M059J (cell line): Measurements from ENCODE around the gene SOCS7. TPM values are rescaled to one million over a fixed set of nuclear protein-coding genes. Genes with fewer than 3 reads are reported as not detected.

Source experiments
- DNase-seq: peaks from one replicate; pipeline ENCODE4 v3.0.0-alpha.2; 2012; ENCODE audit warnings: low read depth
- total RNA-seq: library from RNA; depleted of rRNA; stranded (reverse); fragments of >200 nt; shearing (Covaris generic); gene quantifications from 2 replicates; pipeline ENCODE4 v1.2.3, GENCODE V29; 2014; rRNA removed

The SOCS7 gene, protein sequence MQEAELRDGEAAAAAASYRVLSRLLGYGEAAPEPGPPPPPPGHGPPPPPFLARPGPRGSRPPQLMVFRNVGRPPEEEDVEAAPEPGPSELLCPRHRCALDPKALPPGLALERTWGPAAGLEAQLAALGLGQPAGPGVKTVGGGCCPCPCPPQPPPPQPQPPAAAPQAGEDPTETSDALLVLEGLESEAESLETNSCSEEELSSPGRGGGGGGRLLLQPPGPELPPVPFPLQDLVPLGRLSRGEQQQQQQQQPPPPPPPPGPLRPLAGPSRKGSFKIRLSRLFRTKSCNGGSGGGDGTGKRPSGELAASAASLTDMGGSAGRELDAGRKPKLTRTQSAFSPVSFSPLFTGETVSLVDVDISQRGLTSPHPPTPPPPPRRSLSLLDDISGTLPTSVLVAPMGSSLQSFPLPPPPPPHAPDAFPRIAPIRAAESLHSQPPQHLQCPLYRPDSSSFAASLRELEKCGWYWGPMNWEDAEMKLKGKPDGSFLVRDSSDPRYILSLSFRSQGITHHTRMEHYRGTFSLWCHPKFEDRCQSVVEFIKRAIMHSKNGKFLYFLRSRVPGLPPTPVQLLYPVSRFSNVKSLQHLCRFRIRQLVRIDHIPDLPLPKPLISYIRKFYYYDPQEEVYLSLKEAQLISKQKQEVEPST
- 3.9 and 9.7 TPM in 2 replicates for total RNA-seq

DNA sequence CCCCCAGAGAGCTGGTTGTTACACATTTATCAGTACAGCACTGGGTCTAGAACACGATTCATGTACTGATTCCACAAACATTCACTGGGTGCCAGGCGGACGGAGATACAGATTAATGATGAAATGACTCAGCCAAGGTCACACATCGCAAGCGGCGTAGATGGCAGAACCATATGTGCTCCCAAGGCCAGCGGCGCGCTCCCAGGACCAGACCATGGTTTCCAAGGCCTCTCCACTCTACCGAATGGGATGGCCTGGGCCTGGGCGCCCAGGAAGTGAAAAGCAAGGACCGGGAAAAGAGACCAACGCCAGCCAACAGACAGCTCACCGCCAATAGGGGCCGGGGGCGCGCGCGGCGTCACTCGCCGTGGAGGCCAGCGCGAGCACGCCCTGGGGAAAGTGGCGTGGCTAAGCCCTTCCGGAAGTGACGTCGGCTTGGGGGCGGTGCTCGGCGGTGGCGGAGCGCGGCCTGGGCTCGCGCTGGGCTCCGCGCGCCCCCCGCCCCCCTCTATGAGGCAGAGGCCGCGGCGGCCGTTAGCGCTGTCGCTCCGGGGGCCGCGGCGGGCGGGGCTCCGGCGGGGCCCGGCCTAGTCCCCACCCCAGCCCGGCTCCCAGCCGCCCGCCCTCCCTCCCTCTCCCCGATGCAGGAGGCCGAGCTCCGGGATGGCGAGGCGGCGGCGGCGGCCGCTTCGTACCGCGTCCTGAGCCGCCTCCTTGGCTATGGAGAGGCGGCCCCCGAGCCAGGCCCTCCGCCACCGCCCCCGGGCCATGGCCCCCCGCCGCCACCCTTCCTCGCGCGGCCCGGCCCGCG, at the start of gene SOCS7:
SOCS7 (plus strand) TSS at position 433 of the 811 bp plus-strand sequence; CDS start at position 642, 209 bp downstream.
- DNase-seq: peak; percentile 81

- no peak for DNase-seq
These were observed 36.1 kb upstream of the SOCS7 start for GRCh38 chr17:38315497-38315896.

DNA sequence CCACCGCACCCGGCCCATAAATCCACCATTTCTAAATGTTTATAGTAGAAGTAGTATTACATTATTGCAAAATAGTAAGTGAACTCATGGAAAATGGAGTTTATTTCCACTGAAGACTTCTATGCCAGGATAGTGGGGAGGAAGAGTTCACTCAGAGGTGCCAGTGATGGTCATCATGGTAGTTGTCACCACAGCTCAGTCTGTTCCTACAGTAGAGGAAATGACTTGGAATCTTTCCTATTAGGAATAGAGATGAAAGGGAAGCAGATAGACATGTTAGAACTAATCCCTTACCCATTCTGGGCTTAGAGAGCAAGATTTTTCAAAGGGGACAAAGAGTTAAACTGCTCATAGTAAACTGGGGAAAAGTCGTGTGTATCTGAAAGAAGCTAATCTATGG, 34.6 kb upstream of the SOCS7 start:
- DNase-seq: no peak

GRCh38 chr17:38320482-38320881, 31.2 kb upstream of the SOCS7 start:
- DNase-seq: no peak

GRCh38 chr17:38322156-38322779, 29.4 kb upstream of the SOCS7 start:
- DNase-seq: peak; percentile 32

GRCh38 chr17:38322897-38323296, 28.7 kb upstream of the SOCS7 start:
- no peak for DNase-seq

DNA sequence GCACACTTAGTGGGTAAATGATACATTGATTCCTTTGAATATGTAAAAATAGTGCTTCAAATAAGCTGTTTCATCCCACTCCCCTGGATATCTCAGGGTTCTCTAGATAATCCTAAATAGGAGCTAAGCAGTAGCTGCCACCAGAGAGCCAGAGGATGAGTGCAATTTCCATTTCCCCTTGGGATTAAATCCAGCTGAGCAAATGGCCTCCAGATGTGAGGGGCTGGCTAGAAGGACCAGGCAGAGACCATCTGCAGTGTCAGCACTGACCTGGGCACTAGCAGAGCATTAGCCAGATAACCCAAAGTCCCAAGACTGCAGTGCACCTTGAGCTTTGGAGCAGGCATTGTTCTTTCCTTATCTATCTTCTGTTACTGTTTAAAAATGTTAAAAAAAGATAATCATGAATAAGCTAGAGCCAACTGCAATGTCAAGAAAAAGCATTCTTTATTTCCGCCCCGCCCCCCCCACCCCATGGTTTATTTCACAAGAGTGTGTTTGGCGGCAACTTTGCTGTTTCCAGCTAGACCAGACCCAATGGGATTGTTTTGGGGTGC, 27.4 kb upstream of the SOCS7 start:
- no peak for DNase-seq

- no peak for DNase-seq
These were observed 26.9 kb upstream of the SOCS7 start for GRCh38 chr17:38324772-38325171.

DNA sequence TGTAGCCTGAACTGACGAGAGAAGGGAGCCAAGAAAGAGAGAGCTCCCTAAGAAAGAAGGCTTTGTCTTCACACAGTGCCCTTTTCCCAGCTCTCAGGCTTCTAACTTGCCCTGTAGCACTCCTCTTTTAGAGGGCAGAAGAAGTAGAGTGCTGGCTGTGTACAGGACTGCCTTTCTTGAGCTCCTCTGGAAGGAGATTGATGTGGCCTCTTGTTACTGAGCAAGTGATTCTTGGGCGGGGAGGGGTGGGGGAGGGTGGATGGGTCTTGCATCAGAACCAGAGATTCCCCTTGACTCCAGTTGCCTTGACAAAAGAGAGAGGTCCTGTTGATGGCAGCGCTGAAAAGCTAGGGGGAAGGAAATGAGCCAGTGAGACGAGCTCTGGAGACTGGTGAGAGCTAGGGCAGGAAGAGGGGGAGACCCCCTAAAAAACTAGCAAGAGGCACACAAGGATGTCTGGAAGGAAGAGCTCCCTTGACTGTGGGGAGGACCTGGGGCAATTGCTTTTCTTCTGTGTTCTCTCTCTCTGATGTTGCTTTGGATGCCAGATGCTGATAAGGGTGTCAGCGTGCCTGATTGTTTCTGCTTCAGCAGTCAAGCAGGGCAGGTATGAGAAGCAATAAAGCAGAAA, 26.3 kb upstream of the SOCS7 start:
- no peak for DNase-seq

GRCh38 chr17:38326996-38327792, 24.4 kb upstream of the SOCS7 start:
- DNase-seq: no peak

DNA sequence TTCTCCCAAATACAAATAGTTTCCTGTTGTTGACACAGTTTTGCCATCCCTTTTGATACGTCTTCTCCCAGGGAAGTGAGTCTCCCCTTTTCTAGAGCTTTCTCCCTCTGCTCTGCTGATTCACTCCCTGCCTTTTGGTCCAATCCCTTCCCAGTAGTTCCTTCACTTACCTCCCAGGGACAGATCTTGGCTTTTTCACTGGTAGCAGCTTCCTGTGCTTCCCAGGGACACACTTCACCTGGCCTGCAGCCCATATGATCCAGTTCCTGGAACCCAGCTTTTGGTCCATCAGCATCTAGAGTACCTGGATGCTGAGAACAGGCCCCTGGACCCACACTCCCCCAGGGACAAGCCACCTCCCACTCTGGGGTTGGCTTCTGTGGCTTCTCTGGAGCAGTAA, 23.7 kb upstream of the SOCS7 start:
- DNase-seq: peak; percentile 10

DNA sequence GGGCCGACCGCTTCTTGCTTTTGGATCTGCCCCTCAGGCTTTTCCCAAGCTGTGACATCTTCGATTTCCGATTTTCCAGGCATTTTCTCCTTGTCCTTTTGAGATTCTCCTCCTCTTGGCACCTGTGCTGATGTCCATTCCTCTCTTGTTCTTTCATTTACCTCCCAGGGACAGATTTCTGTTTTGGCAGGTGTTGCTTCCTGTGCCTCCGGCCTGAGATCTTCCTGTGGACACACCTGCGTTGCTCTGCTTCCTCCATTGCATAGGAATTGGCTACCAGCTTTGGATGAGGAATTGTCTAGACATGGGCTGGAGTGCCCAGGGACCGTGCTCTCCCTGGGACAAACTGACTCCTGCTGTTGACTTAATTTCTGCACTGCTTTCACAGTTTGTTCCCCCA, 23.0 kb upstream of the SOCS7 start:
- DNase-seq: no peak

DNA sequence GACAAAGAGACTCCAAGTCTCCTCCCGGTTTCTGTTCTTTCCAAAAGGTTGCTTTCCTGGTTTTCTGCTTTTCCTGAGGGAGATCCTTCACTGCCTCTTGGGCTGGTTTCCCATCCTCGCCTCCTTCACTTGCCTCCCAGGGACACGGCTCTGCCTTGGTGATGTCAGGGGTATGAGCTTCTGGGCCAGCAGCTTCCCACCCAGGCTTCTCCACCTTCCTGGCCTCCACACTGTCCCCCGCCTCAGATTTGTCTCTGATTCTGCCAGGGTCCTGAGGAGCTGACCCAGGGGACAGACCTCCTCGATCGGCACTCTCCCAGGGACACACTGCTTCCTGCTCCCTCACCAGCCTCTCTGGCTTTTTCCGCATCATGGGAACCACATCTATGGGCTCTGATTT, 22.4 kb upstream of the SOCS7 start:
- DNase-seq: no peak

DNA sequence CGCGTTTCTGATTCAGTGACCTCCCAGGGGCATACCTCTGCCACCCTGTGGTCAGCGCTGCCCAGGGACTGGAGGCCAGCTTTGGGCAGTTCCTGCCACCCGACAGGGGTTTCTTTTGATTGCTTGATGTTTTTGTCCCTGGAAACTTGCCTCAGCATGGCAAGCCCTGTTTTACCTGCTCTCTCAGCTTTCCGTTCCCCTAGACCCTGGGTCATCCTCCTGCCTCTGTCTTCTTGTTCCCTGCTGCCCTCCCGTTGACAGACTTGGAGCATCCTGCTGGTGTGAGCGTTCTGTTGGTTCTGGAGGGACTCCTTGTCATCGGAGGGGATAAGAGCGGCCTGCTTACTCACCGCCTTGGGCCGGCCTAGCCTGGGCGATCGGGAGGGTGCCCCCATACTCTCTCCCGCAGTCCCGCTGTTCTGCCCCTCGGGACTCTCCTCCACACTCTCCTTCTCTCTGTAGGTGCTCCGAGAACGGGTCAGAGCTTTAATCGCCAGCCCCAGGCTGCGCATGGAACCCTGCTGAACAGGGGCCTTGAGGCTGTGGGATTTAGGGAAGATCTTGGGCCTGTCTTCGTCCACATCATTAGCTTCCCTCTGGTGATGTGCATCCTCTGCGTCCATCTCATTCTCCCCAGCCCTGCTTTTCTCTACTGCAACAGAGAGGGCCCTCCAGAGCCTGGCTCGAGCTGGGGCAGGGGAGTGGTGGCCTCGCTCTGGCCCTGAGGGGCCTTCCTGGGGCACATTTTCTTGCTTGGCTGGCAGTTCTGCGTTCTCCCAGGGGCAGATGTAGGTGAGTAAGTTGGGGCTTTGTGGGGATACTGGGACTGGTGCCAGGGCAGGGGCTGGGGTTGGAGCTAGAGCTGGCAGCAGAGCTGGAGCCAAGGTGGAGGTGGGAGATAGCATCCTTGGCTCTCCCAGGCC, 21.6 kb upstream of the SOCS7 start:
- peak; percentile 28 for DNase-seq

GRCh38 chr17:38330941-38331411, 20.7 kb upstream of the SOCS7 start:
- no peak for DNase-seq

DNA sequence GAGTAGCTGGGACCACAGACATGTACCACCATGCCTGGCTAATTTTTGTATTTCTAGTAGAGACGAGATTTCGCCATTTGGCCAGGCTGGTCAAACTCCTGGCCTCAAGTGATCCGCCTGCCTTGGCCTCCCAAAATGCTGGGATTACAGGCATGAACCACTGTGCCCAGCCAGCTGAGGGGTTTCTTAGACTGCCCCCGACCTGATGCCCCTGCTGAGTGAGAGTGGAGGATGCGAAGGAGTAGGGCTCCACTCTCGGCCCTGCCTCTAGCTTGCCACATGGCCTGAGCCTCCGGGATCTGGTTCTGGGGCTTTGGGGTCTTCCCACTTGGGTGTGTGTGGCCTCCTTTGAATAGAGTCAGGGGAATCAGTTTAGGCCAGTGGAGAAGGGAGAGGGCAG, 18.9 kb upstream of the SOCS7 start:
- DNase-seq: no peak

DNA sequence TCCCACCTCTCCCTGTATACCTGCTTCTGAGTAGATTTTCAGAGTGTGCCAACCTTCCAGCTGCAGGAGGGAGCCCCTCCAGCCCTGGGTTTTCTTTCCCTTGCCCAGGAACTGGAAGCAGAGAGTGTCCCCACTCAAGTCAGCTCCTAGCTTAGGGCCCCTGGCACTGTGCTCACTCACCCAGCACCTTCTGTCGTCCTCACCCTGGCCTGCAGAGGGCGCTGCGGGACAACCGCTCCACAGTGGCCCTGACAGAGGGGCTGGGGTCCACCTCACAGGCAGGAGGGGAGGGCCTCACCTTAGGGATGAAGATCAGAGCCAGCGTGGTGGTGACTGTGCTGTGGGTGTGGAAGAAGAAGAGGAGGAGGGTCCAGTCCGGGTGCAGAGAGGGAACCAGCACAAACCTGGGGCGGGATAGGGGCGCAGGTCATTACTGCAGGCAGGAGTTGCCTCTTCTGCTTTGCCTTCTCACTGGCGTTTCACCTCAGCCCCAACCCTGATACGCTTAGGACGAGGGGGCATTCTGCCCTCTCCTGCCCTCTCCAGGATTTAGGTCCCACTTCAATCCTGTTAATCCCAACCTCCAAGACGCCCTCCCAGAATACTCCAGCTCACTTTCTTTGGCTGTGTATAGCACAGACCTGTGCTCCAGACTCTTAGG, 17.9 kb upstream of the SOCS7 start:
- peak; percentile 17 for DNase-seq
